Measurements from ENCODE around the gene MYH7.

The MYH7 gene

DNA sequence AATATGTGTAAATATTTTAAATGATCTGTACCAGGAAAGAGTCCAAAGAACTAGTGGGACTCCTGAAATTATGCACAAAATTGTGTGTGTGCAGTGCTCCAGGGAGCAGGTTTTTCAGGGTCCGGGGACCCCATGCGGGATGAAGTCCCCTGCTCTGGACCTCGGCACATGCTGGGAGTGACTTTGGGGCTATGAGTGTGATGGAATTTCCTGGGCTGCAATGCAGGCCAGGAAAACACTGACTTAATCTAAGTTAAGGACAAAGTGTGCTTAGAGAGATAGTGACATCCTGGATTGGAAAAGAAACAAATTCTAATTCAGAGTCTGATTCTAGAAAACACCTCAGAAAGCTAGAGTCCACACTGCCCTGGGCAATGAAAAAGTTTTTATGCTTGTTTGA, 21.2 kb downstream of the MYH7 start:
- TF ChIP-seq Cebpa-rat (IDR thresholded peaks at IDR 0.05) = no peak
- peaks cover 0 to 24% (median 11%) of the 10 kb centered on the region in 11 experiments; a peak in 12 of 22 replicates for H3K27me3 ChIP-seq
- no peak overlapping the region for H3K9ac ChIP-seq
- H3K9me3 ChIP-seq (replicated peaks in 1 of 11) = no peaks in the 10 kb centered on the region
- peaks cover 0 to 25% (median 0%) of the 10 kb centered on the region in 11 experiments; a peak in 4 of 22 replicates for H4K20me1 ChIP-seq
- no peaks in the 10 kb centered on the region for H3K4me1 ChIP-seq
- H3K27ac ChIP-seq = no peak overlapping the region
- no peak overlapping the region for H3K4me2 ChIP-seq
- H3K4me3 ChIP-seq = no peak overlapping the region
- H3K36me3 ChIP-seq = no peaks in the 10 kb centered on the region

DNA sequence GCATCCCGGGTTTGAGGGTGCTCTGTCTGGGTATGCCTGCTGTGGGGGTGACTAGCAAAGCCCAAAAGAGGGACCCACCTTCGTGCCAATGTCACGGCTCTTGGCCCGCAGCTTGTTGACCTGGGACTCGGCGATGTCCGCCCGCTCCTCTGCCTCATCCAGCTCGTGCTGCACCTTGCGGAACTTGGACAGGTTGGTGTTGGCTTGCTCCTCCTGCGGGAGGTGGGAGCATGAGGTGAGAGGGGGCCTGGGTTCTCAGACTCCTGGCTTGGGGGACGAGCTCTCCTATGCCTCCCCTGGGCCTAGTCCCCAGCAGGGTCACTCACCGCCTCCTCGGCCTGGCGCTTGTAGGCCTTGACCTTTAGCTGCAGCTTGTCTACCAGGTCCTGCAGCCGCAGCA, 21.8 kb downstream of the MYH7 start:
- H3K9me3 ChIP-seq (replicated peaks in 1 of 11) = no peaks in the 10 kb centered on the region
- no peak overlapping the region for H3K4me3 ChIP-seq
- no peaks in the 10 kb centered on the region for H3K36me3 ChIP-seq
- no peak overlapping the region for H3K27ac ChIP-seq
- no peaks in the 10 kb centered on the region for H3K4me1 ChIP-seq
- TF ChIP-seq Cebpa-rat (IDR thresholded peaks at IDR 0.05) = no peak
- peaks cover 0 to 30% (median 16%) of the 10 kb centered on the region in 11 experiments; a peak in 19 of 22 replicates for H3K27me3 ChIP-seq
- H4K20me1 ChIP-seq = peaks cover 0 to 25% (median 0%) of the 10 kb centered on the region in 11 experiments; a peak in 5 of 22 replicates
- H3K9ac ChIP-seq = no peak overlapping the region
- H3K4me2 ChIP-seq = no peak overlapping the region

DNA sequence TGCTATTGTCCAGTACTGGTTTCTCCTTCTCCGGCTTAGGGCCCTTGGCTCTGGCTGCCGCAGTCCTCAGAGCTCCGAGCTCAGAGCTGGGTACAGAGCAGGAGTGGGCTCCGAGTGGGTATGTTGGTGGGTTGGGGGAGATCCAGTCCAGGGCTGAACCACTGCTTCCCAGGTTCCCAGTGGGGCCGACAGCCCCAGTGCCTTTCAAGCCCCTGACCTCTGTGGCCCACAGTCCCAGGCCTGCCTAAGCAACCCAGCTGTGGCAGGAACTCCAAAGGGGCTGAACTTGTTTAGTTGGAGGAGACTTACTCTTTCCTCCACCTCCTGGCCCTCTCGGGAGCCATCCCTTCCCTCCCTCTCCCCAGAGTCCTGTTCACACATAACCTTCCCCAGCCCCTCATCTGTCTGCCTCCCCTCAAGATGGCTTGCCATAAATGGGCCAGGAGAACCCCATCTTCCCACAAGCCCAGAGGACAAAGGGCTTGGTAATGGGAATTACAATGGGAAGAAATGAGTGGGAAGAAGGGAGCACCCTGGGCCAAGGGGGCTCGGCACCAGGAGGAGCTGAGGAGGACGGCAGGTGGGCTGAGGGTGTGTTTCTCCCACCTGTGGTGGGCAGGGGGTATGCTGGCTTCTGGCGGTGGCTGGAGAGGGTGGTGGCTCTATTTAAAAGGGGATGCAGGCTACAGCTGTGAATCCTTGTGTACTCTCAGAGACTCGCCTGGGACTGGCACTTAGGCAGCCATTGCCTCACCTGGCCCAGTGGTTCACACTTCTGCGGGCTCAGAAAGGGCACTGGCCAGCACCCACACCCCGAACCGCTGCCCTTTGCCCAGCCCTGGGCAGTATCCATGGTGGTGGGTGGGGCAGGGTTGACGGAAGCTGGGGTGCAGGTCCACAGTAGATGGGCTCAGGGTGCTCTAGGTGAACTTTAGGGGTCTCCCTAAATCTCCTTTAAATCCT, 23.6 kb downstream of the MYH7 start:
- Histone ChIP-seq H3K4me3 (no peak overlapping the region), H3K4me1 (peaks cover 0 to 7% (median 4%) of the 10 kb centered on the region in 10 experiments; a peak in 14 of 20 replicates), H3K9me3 (replicated peaks in 1 of 11) (no peaks in the 10 kb centered on the region), H3K27me3 (peaks cover 12 to 48% (median 35%) of the 10 kb centered on the region in 11 experiments), H3K27ac (no peak overlapping the region), H4K20me1 (peaks cover 0 to 34% (median 11%) of the 10 kb centered on the region in 11 experiments; a peak in 14 of 22 replicates), H3K4me2 (no peak overlapping the region), H3K36me3 (no peaks in the 10 kb centered on the region), H3K9ac (no peak overlapping the region)
- TF ChIP-seq Cebpa-rat (IDR thresholded peaks at IDR 0.05) = no peak

DNA sequence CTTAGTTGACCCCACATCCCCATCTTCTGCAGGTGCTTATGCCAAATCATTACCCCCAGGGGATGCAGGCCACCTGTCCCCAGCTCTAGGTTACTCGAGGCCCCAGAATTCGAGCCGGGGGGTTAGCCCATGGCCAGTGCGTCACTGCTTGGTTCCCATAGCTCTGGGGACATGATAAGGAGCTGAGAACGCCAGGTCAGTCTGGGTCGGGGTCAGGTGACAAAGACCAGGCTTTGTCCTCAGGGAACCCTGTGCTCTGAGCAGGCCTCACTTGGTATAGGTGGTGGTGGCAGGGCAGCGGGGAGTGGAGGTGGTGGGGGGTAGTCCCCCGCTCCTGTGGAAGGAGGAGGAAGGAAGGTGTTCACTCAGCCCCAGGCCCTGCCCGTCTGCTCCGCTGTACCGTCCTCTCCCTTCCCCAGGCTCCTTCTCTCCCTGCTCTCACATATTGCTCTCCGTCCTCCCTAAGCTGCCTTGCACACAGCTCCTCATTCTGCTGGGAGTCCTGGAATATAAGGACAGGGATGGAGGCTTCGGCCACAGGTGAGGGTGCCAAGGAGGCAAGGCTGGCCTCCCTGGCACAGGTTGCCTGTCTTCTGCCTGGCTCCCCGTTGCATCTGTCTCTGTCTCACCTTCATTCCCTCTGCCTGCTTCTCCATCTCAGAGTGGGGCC, 25.4 kb downstream of the MYH7 start:
- Histone ChIP-seq H3K9me3 (replicated peaks in 1 of 11) (no peaks in the 10 kb centered on the region), H3K9ac (no peak overlapping the region), H4K20me1 (peaks cover 0 to 52% (median 27%) of the 10 kb centered on the region in 11 experiments; a peak in 16 of 22 replicates), H3K36me3 (no peaks in the 10 kb centered on the region), H3K4me1 (peaks cover 7 to 24% (median 22%) of the 10 kb centered on the region in 10 experiments; a peak in 17 of 20 replicates), H3K4me3 (no peak overlapping the region), H3K27me3 (peaks cover 30 to 64% (median 45%) of the 10 kb centered on the region in 11 experiments), H3K27ac (no peak overlapping the region), H3K4me2 (no peak overlapping the region)
- TF ChIP-seq Cebpa-rat (IDR thresholded peaks at IDR 0.05) = no peak

DNA sequence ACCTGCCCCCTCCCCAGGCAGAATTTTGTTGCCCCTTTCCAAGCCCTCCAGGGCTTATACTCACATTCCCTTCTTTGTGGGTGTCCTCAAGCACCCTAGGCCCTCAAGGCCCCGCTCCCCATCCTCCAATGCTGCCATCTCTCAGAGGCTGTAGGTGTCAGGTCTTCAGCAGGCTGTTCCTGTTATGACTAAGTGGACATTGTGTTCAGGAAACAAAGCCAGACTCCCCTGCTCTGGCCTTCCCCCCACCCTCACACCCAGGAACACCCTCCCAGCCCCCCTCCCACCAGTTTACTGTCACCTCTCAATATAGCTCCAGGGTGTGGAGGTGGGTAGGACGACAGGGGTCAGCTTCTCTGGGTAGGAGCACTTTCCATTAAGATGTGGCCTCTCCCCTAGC, 26.0 kb downstream of the MYH7 start:
- peaks cover 7 to 31% (median 27%) of the 10 kb centered on the region in 10 experiments; a peak in 17 of 20 replicates for H3K4me1 ChIP-seq
- H3K36me3 ChIP-seq = no peaks in the 10 kb centered on the region
- H3K4me3 ChIP-seq = no peak overlapping the region
- TF ChIP-seq Cebpa-rat (IDR thresholded peaks at IDR 0.05) = no peak
- H3K9me3 ChIP-seq (replicated peaks in 1 of 11) = no peaks in the 10 kb centered on the region
- peaks cover 0 to 58% (median 33%) of the 10 kb centered on the region in 11 experiments; a peak in 16 of 22 replicates for H4K20me1 ChIP-seq
- peaks cover 36 to 71% (median 51%) of the 10 kb centered on the region in 11 experiments for H3K27me3 ChIP-seq
- H3K27ac ChIP-seq = no peak overlapping the region
- H3K4me2 ChIP-seq = no peak overlapping the region
- H3K9ac ChIP-seq = no peak overlapping the region

DNA sequence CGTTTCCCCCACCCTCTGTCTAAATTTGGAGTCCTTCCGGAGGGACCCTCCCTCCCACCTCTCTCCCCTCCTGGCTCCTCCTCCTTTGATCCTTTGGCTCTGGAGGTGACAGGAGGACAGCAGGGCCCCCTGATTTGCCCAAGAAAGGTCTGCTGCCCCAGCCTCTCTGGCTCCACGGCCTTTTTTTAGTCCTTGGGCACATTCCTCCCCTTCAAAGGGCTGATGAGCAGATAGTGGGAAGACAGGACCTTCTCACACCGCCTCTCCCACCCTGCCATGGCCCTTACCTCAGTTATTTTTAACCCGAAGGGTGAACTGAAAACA, 27.2 kb downstream of the MYH7 start:
- H3K9me3 ChIP-seq (replicated peaks in 1 of 11) = no peaks in the 10 kb centered on the region
- no peaks in the 10 kb centered on the region for H3K36me3 ChIP-seq
- H3K4me2 ChIP-seq = no peak overlapping the region
- H3K4me1 ChIP-seq = peaks cover 7 to 32% (median 28%) of the 10 kb centered on the region in 10 experiments; a peak in 17 of 20 replicates
- H3K4me3 ChIP-seq = no peak overlapping the region
- no peak overlapping the region for H3K27ac ChIP-seq
- peaks cover 0 to 69% (median 45%) of the 10 kb centered on the region in 11 experiments; a peak in 16 of 22 replicates for H4K20me1 ChIP-seq
- H3K27me3 ChIP-seq = peaks cover 48 to 83% (median 63%) of the 10 kb centered on the region in 11 experiments
- no peak overlapping the region for H3K9ac ChIP-seq
- no peak for TF ChIP-seq Cebpa-rat (IDR thresholded peaks at IDR 0.05)

DNA sequence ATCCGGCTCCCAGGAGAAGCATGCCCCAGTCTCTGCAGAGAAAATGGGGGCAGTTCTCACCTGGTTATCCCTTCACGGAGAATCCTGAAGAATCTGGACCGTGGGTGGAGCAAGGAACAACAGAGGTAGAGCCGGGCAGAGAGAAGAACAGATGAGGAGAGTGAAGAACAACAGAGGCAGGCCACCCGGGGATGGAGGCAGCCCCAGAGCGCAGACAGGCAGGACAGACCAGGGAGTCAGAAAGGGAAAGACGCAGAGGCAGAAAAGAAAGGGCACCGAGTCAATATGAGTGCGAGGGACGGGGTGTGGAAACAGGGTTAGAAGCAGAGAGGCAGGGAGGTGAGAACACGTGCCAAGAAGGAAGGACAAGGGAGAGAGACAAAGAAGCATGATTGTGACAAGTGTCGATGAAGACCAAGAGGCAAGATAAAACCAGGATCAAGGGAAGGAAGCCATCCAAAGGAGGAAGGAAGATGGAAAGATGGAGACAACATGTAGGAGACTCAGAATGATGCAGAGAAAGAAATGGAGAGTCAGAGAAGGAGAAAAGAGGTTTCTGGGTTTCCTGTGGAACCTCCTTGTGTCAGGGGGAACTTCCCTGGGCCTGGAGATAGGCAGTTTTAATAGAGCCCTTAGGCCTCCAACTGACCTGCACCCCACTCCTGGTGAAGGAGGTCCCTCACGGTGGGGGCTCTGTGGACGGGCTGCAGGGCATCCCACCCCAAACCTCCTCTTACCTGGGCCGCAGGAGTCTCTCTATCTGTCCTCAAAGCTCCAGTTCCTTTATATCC, 27.7 kb downstream of the MYH7 start, which contains the start of gene MYH6:
TSS of gene MYH6 (minus strand) at position 758 of the 791 bp plus-strand sequence. CDS start 1,050 bp downstream, outside the sequence.
- Histone ChIP-seq H3K9me3 (replicated peaks in 1 of 11) (no peaks in the 10 kb centered on the region), H4K20me1 (peaks cover 0 to 72% (median 48%) of the 10 kb centered on the region in 11 experiments; a peak in 16 of 22 replicates), H3K9ac (no peak within 1 kb of the TSS), H3K36me3 (no peaks in the 10 kb centered on the region), H3K4me2 (peak within 1 kb of the TSS in 6 of 11 experiments; percentile 71 to 94 (median 86); a peak in 8 of 22 replicates), H3K4me1 (peaks cover 7 to 32% (median 28%) of the 10 kb centered on the region in 10 experiments; a peak in 17 of 20 replicates), H3K4me3 (no peak within 1 kb of the TSS), H3K27me3 (peaks cover 52 to 88% (median 68%) of the 10 kb centered on the region in 11 experiments), H3K27ac (no peak within 1 kb of the TSS)
- no peak for TF ChIP-seq Cebpa-rat (IDR thresholded peaks at IDR 0.05)

DNA sequence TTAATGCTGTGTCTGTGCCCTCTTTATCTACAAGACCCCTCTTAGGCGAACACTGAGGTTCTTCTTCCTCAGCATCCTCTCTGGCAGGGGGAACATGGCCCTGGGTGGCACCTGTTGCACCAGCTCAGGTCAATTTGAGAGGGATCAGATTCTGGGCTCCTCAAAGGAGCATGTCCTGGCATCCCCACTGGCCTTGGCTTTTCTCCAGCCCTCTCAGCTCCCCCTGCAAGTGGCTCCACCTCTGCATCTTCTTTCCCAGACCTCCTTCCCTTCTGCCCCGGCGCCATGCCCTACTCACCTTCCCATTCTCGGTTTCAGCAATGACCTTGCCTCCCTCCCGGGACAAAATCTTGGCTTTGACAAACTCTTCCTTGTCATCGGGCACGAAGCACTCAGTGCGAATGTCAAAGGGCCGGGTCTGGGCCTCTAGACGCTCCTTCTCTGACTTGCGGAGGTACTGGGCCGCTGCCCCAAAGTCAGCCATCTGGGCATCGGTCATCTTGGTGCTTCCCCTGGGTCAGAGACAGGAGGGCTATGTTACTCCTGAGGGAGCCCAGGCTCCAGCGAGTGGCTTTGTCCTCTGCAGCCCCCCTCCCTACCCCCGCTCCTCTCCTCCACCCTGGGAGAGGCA, 28.6 kb downstream of the MYH7 start:
- Histone ChIP-seq H3K9me3 (replicated peaks in 1 of 11) (no peaks in the 10 kb centered on the region), H3K36me3 (no peaks in the 10 kb centered on the region), H3K4me2 (peak overlapping the region in 9 of 11 experiments; percentile 51 to 94 (median 82); a peak in 17 of 22 replicates), H3K4me1 (peaks cover 7 to 32% (median 28%) of the 10 kb centered on the region in 10 experiments; a peak in 17 of 20 replicates), H3K27ac (no peak overlapping the region), H3K4me3 (no peak overlapping the region), H4K20me1 (peaks cover 0 to 67% (median 48%) of the 10 kb centered on the region in 11 experiments; a peak in 16 of 22 replicates), H3K27me3 (peaks cover 52 to 97% (median 72%) of the 10 kb centered on the region in 11 experiments), H3K9ac (no peak overlapping the region)
- TF ChIP-seq Cebpa-rat (IDR thresholded peaks at IDR 0.05) = no peak
